Stomach (tissue), 4 donors: ENCODE results near the gene LRRC7.

ENCODE experiments used
- CTCF ChIP-seq, 7 experiments: fragments of 450-650 bp in 4 of 7; fragments of 200-600 bp in 3 of 7; sonication (generic) in 3 of 7; IDR thresholded peaks; one replicate each; pipeline ENCODE4 v1.5.1; 2016 to 2019; ENCODE audit warnings: antibody characterized with exemption in 7 of 7, control low read depth in 2 of 7, mild to moderate bottlenecking in 1 of 7
- POLR2A ChIP-seq, 4 donors: fragments of 450-650 bp; IDR thresholded peaks; one replicate each; pipeline ENCODE4 v1.6.1; 2016; ENCODE audit warnings: antibody characterized with exemption in 4 of 4, control low read depth in 2 of 4, mild to moderate bottlenecking in 1 of 4, moderate library complexity in 1 of 4

GRCh38 chr1:69520326-69520725, 47.4 kb upstream of the LRRC7 start:
- TF ChIP-seq CTCF (IDR thresholded peaks at IDR 0.05): no peak
- no peak for TF ChIP-seq POLR2A (IDR thresholded peaks at IDR 0.05)
